HepG2 (cell line): ENCODE measurements around the gene TCAF1. TPM values are rescaled to one million over a fixed set of nuclear protein-coding genes. Genes with fewer than 3 reads are reported as not detected.
A peak's percentile ranks its signal among the peaks of the same experiment; 100 is the strongest.

Experiments
- ARNTL ChIP-seq: sonication (generic); formaldehyde crosslinking; IDR thresholded peaks from 2 replicates; pipeline ENCODE4 v1.4.0; 2020; ENCODE audit warnings: mild to moderate bottlenecking, missing genetic modification reagents
- DMAP1 ChIP-seq: IDR thresholded peaks from 2 replicates; pipeline ENCODE4 v1.6.1; 2016
- HMG20B ChIP-seq: conservative IDR thresholded peaks from 2 replicates; pipeline ENCODE4 v1.6.1; 2016; ENCODE audit warnings: missing genetic modification reagents, missing compliant biosample characterization
- KLF16 ChIP-seq, 2 experiments: sonication (generic) in 1 of 2; formaldehyde crosslinking in 1 of 2; IDR thresholded peaks; 2 replicates each; pipeline versions ENCODE4 v1.6.1 to v1.8.0; 2016 to 2023; ENCODE audit warnings: missing genetic modification reagents in 2 of 2, missing compliant biosample characterization in 1 of 2
- NBN ChIP-seq: fragments of 450-650 bp; conservative IDR thresholded peaks from 2 replicates; pipeline ENCODE4 v1.6.1; 2017
- PHF8 ChIP-seq: sonication (generic); formaldehyde crosslinking; IDR thresholded peaks from 2 replicates; pipeline ENCODE4 v1.5.0; 2020; ENCODE audit warnings: missing genetic modification reagents
- RFX3 ChIP-seq: IDR thresholded peaks from 2 replicates; pipeline ENCODE4 v1.6.1; 2016; ENCODE audit warnings: missing biosample characterization, missing genetic modification reagents
- YEATS2 ChIP-seq: sonication (generic); formaldehyde crosslinking; IDR thresholded peaks from 2 replicates; pipeline ENCODE4 v1.4.0; 2020; ENCODE audit warnings: missing genetic modification reagents, borderline replicate concordance
- ZEB1 ChIP-seq: IDR thresholded peaks from 2 replicates; pipeline ENCODE4 v1.6.1; 2012; ENCODE audit warnings: mild to moderate bottlenecking, low read depth, inconsistent platforms; ENCODE audit not compliant: insufficient replicate concordance
- ZFP62 ChIP-seq: sonication (generic); formaldehyde crosslinking; IDR thresholded peaks from 2 replicates; pipeline ENCODE4 v1.4.0; 2020; ENCODE audit warnings: missing genetic modification reagents
- ZNF180 ChIP-seq: sonication (generic); formaldehyde crosslinking; IDR thresholded peaks from 2 replicates; pipeline ENCODE4 v1.4.0; 2020; ENCODE audit warnings: low read depth, missing genetic modification reagents, borderline replicate concordance
- ZNF564 ChIP-seq: sonication (generic); formaldehyde crosslinking; IDR thresholded peaks from 2 replicates; pipeline ENCODE4 v1.8.1; 2023; ENCODE audit warnings: mild to moderate bottlenecking, missing genetic modification reagents
- ZNF570 ChIP-seq: sonication (generic); formaldehyde crosslinking; IDR thresholded peaks from 2 replicates; pipeline ENCODE4 v1.4.0; 2020; ENCODE audit warnings: mild to moderate bottlenecking, missing genetic modification reagents, borderline replicate concordance
- ZNF572 ChIP-seq: sonication (generic); formaldehyde crosslinking; IDR thresholded peaks from 2 replicates; pipeline ENCODE4 v1.5.1; 2020; ENCODE audit warnings: mild to moderate bottlenecking, missing genetic modification reagents
- ZSCAN22 ChIP-seq: sonication (generic); formaldehyde crosslinking; IDR thresholded peaks from 2 replicates; pipeline ENCODE4 v1.4.0; 2020; ENCODE audit warnings: mild to moderate bottlenecking, missing genetic modification reagents
- polyA plus RNA-seq, 8 experiments: library from polyadenylated mRNA; depleted of rRNA in 3 of 8; stranded (reverse) in 7 of 8; unstranded in 1 of 8; fragments of >200 nt; fragmentation: Illumina TruSeq in 4 of 8; extraction: Trizol in 4 of 8; gene quantifications; 2 replicates each; pipeline versions ENCODE4 v1.2.1 to v1.2.3, GENCODE V29; 2011 to 2016; ENCODE audit warnings: low read depth in 4 of 8, missing spikeins in 1 of 8, mixed read lengths in 1 of 8; ENCODE audit not compliant: insufficient read depth in 1 of 8
- total RNA-seq, 5 experiments: library from RNA; depleted of rRNA; stranded (reverse); fragments of >200 nt; fragmentation: Illumina TruSeq; extraction: Trizol; gene quantifications; 2 replicates each; pipeline ENCODE4 v1.2.3, GENCODE V29; 2016; ENCODE audit warnings: low read depth in 1 of 5
- TF ChIP-seq, protein P1 (sequence below): sonication (generic); formaldehyde crosslinking; IDR thresholded peaks from 2 replicates; pipeline ENCODE4 v1.8.1; 2022; ENCODE audit warnings: mild to moderate bottlenecking, missing genetic modification reagents
- TF ChIP-seq, protein P2 (sequence below): sonication (generic); formaldehyde crosslinking; IDR thresholded peaks from 2 replicates; pipeline ENCODE4 v1.5.0; 2020; ENCODE audit warnings: mild to moderate bottlenecking, missing genetic modification reagents
- TF ChIP-seq, protein P3 (sequence below): sonication (generic); formaldehyde crosslinking; conservative IDR thresholded peaks from 2 replicates; pipeline ENCODE4 v1.8.0; 2022; ENCODE audit warnings: mild to moderate bottlenecking, moderate library complexity, missing genetic modification reagents
- TF ChIP-seq, protein P4 (sequence below): sonication (generic); formaldehyde crosslinking; IDR thresholded peaks from 2 replicates; pipeline ENCODE4 v1.5.0; 2020; ENCODE audit warnings: mild to moderate bottlenecking, missing genetic modification reagents, moderate library complexity

The TCAF1 gene
- total and polyA plus RNA-seq, 2 of the 13 experiments (the other 11 are each of a cell fraction or from before 2014, with no cell fraction given) = 36.2 to 101 TPM

DNA sequence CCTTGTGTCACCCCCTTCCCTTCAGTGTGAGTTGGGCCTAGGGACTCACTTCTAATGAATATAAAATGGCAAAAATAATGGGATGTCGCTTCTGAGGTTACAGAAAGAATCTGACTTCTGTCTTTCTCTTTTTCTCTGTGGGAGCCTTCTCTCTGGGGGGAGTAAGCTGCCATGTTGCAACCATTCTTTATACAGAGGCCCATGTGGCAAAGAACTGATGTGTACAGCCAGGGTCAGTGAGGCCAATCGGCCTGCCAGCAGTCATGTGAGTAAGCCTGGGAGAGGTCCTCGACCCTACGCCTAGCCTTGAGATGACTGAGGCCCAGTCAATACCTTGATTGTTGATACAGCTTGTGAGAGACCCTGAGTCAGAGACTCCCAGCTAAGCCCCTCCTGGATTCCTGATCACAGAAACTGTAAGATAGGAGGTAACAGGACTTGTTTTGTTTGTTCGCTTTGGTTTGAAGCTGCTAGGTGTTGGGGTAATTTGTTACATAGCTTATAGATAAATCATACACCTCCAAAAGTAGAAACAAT is 1.7 kb downstream of the TCAF1 start (continued):
- TF ChIP-seq, protein P1, sequence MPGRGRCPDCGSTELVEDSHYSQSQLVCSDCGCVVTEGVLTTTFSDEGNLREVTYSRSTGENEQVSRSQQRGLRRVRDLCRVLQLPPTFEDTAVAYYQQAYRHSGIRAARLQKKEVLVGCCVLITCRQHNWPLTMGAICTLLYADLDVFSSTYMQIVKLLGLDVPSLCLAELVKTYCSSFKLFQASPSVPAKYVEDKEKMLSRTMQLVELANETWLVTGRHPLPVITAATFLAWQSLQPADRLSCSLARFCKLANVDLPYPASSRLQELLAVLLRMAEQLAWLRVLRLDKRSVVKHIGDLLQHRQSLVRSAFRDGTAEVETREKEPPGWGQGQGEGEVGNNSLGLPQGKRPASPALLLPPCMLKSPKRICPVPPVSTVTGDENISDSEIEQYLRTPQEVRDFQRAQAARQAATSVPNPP = no peak
- TF ChIP-seq DMAP1 (CRISPR knock-in tag) (peak; percentile 81), ZNF180 (CRISPR knock-in tag) (no peak), ZNF572 (CRISPR knock-in tag) (no peak), ZFP62 (CRISPR knock-in tag) (no peak), ZSCAN22 (CRISPR knock-in tag) (no peak), PHF8 (CRISPR knock-in tag) (peak; percentile 56), ZNF570 (CRISPR knock-in tag) (no peak), ZEB1 (peak; percentile 33), HMG20B (CRISPR knock-in tag) (peak; percentile 64; the same call in 1 of the 2 replicates), KLF16 (CRISPR knock-in tag; IDR thresholded peaks at IDR 0.05) (peak in 1 of 2 experiments; percentile 72; a peak in 2 of 4 replicates), NBN (no peak), ARNTL (CRISPR knock-in tag) (peak; percentile 67; the same call in 1 of the 2 replicates), ZNF564 (0 out of 2 replicates have a peak, but pooled peaks have one; percentile 36), YEATS2 (CRISPR knock-in tag) (peak; percentile 59; the same call in 1 of the 2 replicates), RFX3 (CRISPR knock-in tag) (no peak)
- TF ChIP-seq, protein P2, sequence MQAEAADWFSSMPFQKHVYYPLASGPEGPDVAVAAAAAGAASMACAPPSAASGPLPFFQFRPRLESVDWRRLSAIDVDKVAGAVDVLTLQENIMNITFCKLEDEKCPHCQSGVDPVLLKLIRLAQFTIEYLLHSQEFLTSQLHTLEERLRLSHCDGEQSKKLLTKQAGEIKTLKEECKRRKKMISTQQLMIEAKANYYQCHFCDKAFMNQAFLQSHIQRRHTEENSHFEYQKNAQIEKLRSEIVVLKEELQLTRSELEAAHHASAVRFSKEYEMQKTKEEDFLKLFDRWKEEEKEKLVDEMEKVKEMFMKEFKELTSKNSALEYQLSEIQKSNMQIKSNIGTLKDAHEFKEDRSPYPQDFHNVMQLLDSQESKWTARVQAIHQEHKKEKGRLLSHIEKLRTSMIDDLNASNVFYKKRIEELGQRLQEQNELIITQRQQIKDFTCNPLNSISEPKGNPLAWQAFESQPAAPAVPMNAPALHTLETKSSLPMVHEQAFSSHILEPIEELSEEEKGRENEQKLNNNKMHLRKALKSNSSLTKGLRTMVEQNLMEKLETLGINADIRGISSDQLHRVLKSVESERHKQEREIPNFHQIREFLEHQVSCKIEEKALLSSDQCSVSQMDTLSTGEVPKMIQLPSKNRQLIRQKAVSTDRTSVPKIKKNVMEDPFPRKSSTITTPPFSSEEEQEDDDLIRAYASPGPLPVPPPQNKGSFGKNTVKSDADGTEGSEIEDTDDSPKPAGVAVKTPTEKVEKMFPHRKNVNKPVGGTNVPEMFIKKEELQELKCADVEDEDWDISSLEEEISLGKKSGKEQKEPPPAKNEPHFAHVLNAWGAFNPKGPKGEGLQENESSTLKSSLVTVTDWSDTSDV = no peak
- TF ChIP-seq, protein P3, sequence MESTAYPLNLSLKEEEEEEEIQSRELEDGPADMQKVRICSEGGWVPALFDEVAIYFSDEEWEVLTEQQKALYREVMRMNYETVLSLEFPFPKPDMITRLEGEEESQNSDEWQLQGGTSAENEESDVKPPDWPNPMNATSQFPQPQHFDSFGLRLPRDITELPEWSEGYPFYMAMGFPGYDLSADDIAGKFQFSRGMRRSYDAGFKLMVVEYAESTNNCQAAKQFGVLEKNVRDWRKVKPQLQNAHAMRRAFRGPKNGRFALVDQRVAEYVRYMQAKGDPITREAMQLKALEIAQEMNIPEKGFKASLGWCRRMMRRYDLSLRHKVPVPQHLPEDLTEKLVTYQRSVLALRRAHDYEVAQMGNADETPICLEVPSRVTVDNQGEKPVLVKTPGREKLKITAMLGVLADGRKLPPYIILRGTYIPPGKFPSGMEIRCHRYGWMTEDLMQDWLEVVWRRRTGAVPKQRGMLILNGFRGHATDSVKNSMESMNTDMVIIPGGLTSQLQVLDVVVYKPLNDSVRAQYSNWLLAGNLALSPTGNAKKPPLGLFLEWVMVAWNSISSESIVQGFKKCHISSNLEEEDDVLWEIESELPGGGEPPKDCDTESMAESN (CRISPR knock-in tag) = no peak
- TF ChIP-seq, protein P4, sequence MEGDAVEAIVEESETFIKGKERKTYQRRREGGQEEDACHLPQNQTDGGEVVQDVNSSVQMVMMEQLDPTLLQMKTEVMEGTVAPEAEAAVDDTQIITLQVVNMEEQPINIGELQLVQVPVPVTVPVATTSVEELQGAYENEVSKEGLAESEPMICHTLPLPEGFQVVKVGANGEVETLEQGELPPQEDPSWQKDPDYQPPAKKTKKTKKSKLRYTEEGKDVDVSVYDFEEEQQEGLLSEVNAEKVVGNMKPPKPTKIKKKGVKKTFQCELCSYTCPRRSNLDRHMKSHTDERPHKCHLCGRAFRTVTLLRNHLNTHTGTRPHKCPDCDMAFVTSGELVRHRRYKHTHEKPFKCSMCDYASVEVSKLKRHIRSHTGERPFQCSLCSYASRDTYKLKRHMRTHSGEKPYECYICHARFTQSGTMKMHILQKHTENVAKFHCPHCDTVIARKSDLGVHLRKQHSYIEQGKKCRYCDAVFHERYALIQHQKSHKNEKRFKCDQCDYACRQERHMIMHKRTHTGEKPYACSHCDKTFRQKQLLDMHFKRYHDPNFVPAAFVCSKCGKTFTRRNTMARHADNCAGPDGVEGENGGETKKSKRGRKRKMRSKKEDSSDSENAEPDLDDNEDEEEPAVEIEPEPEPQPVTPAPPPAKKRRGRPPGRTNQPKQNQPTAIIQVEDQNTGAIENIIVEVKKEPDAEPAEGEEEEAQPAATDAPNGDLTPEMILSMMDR (CRISPR knock-in tag) = no peak
